Type B pancreatic cell (in vitro differentiated cells): ENCODE measurements around the gene TAF12. TPM values are rescaled to one million over a fixed set of nuclear protein-coding genes. Genes with fewer than 3 reads are reported as not detected.
A peak's percentile ranks its signal among the peaks of the same experiment; 100 is the strongest.

Source experiments
- DNase-seq: peaks from one replicate; pipeline ENCODE4 v3.0.0; 2021; ENCODE audit warnings: mixed read lengths; ENCODE audit not compliant: unreplicated experiment; ENCODE audit errors: extremely low spot score
- H3K27ac Mint-ChIP-seq: 2 replicates; pipeline ENCODE4 v1.8.0; 2021; ENCODE audit warnings: mild to moderate bottlenecking, mixed read lengths
- H3K27me3 Mint-ChIP-seq: 2 replicates; pipeline ENCODE4 v1.8.0; 2021; ENCODE audit warnings: mixed read lengths
- H3K36me3 Mint-ChIP-seq: 2 replicates; pipeline ENCODE4 v1.8.0; 2021; ENCODE audit warnings: mixed read lengths
- H3K4me1 Mint-ChIP-seq: one replicate; pipeline ENCODE4 v1.8.0; 2021; ENCODE audit warnings: mixed read lengths; ENCODE audit not compliant: unreplicated experiment
- H3K4me3 Mint-ChIP-seq: 2 replicates; pipeline ENCODE4 v1.8.0; 2021; ENCODE audit warnings: mild to moderate bottlenecking, mixed read lengths
- H3K9me3 Mint-ChIP-seq: 2 replicates; pipeline ENCODE4 v1.8.0; 2021; ENCODE audit warnings: mixed read lengths
- total RNA-seq: library from RNA; stranded (reverse); gene quantifications from 2 replicates; pipeline ENCODE4 v1.2.1, GENCODE V29; 2021; ENCODE audit warnings: low replicate concordance
- TF ChIP-seq, protein P1 (sequence below): fragments of 200-600 bp; sonication (generic); conservative IDR thresholded peaks from 2 replicates; pipeline ENCODE4 v1.5.0; 2021; ENCODE audit warnings: antibody characterized with exemption, mild to moderate bottlenecking

Gene TAF12
- total RNA-seq, 1 donor from 2014 or later, result 20.8 TPM

GRCh38 chr1:28671254-28671780 is 28.4 kb upstream of the TAF12 start:
- H3K27ac Mint-ChIP-seq, result peak overlapping the region; percentile 71
- H3K27me3 Mint-ChIP-seq, result no peaks in the 10 kb centered on the region
- peaks cover 18% of the 10 kb centered on the region for H3K4me1 Mint-ChIP-seq
- no peaks in the 10 kb centered on the region for H3K9me3 Mint-ChIP-seq
- no peak overlapping the region for H3K4me3 Mint-ChIP-seq
- no peak for DNase-seq
- peaks cover 9% of the 10 kb centered on the region for H3K36me3 Mint-ChIP-seq
- TF ChIP-seq, protein P1, sequence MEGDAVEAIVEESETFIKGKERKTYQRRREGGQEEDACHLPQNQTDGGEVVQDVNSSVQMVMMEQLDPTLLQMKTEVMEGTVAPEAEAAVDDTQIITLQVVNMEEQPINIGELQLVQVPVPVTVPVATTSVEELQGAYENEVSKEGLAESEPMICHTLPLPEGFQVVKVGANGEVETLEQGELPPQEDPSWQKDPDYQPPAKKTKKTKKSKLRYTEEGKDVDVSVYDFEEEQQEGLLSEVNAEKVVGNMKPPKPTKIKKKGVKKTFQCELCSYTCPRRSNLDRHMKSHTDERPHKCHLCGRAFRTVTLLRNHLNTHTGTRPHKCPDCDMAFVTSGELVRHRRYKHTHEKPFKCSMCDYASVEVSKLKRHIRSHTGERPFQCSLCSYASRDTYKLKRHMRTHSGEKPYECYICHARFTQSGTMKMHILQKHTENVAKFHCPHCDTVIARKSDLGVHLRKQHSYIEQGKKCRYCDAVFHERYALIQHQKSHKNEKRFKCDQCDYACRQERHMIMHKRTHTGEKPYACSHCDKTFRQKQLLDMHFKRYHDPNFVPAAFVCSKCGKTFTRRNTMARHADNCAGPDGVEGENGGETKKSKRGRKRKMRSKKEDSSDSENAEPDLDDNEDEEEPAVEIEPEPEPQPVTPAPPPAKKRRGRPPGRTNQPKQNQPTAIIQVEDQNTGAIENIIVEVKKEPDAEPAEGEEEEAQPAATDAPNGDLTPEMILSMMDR, result no peak

DNA sequence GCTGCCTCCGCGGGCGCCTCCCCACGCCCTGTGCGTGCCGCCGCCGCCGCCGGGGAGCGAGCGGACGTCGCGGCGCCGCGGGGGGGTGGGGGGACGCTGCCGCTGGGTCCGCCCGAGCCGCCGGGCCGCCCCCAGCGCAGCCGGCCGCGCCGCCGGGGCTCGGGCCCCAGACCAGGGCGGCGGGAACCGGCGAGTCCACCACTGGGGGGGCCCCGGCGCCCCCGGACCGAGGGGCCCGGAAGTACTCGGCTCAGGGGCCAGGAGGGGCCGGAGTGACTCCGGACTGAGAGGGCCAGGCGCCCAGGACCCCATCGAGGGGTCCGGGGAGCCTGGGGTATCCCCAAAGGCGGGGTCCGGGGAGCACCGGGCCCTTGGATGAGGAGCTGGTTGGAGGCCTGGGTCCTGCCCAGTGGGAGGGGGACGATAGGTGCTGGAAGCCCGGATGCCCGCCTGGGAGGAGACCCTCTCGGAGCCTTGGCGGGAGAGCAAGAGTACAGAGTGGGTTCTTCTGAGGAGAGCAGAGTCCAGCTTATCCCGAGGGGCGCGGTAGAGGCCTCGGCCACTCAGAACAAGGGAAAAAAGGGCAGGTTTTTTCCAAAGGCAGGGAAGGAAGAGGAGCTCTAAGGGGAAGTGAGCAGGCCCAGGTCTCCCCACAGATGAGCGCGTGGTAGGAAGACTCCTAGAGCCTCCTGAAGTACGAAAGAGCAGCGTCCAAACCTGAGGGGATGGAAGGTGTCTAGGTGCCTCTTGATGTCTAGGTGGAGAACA is 26.3 kb upstream of the TAF12 start:
- H3K4me1 Mint-ChIP-seq, result peaks cover 14% of the 10 kb centered on the region
- no peaks in the 10 kb centered on the region for H3K27me3 Mint-ChIP-seq
- peaks cover 4% of the 10 kb centered on the region for H3K36me3 Mint-ChIP-seq
- TF ChIP-seq, protein P1, result no peak
- H3K9me3 Mint-ChIP-seq, result no peaks in the 10 kb centered on the region
- peak; percentile 75 for DNase-seq
- peak overlapping the region; percentile 90 for H3K4me3 Mint-ChIP-seq
- peak overlapping the region; percentile 92 for H3K27ac Mint-ChIP-seq

DNA sequence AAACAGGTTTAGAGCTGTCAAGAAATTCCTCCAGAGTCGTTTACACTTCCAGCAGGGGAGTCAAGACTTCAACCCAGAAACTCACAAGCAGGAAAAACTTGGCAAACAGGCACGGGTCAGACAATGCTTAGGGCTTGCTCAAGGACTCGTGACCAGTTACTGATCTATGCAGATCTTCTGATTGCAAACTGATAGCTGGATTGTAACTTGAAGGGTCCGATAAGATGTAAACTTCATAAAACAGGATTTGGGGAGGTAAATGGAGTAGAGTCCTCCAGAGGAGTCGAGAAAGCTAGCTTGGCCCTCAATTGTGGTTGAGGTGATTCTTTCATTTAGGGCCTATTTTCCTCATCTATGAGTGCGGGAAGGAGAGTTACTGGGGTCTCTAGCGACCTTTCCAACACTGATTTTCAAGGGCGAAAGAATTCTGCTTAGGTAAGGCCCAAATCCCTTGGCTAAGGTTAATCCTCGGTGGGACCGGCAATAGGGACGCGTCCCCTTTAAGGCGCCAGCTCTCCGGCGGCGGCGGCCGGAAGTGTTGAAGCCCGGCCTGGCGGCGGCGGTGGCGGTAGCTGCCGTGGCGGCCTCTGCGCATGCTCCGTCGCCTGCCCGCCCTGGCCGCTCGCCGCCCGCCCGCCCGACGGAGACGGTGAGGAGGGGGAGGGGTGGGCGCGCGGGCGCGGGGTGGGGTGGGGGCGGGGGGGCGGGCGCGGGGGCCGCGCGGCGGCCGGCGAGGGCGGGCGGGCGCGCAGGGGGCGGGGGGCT is 25.5 kb upstream of the TAF12 start, which contains the start of gene GMEB1:
TSS of gene GMEB1 (plus strand) at position 594 of the 765 bp plus-strand sequence. CDS start 14,829 bp downstream, outside the sequence.
- Mint-ChIP-seq H3K27me3 (no peaks in the 10 kb centered on the region), H3K4me3 (peak within 1 kb of the TSS; percentile 94), H3K27ac (peak within 1 kb of the TSS; percentile 100), H3K36me3 (peaks cover 4% of the 10 kb centered on the region), H3K9me3 (no peaks in the 10 kb centered on the region), H3K4me1 (peaks cover 14% of the 10 kb centered on the region)
- peak; percentile 90 for DNase-seq
- TF ChIP-seq, protein P1, result peak; percentile 21

GRCh38 chr1:28666806-28667205 is 23.9 kb upstream of the TAF12 start:
- Mint-ChIP-seq H3K9me3 (no peaks in the 10 kb centered on the region), H3K27me3 (no peaks in the 10 kb centered on the region), H3K4me3 (no peak overlapping the region), H3K27ac (no peak overlapping the region), H3K36me3 (peaks cover 4% of the 10 kb centered on the region), H3K4me1 (peaks cover 14% of the 10 kb centered on the region)
- TF ChIP-seq, protein P1, result no peak
- no peak for DNase-seq

DNA sequence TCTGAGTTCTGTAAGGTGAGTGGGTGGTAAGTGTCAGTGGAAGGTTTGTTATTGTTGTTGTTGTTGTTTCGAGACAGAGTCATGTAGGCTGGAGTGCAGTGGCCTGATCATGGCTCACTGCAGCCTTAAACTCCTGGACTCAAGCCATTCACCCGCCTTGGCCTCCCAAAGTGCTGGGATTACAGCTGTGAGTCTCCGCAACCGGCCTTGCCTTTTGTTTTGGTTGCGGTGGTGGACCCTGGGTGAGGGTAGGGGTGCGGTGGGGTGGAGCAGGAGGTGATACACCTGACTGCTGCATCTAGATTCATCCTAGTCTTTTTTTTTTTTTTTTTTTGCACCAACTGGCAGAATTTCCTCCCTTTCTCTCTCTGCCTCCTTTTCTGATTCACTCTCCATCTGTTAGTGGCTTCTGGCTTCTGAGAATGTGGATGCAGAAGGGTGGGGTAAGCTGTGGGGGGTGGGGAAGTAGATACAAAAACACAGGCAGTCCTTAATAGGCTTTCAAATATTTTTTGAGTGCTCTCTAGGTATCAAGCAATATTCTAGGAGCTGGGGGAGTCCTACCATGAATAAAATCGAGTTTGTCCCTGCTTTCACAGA is 21.1 kb upstream of the TAF12 start:
- no peaks in the 10 kb centered on the region for H3K36me3 Mint-ChIP-seq
- TF ChIP-seq, protein P1, result no peak
- DNase-seq, result no peak
- peak overlapping the region; percentile 42 for H3K27ac Mint-ChIP-seq
- peaks cover 6% of the 10 kb centered on the region for H3K4me1 Mint-ChIP-seq
- H3K27me3 Mint-ChIP-seq, result no peaks in the 10 kb centered on the region
- H3K9me3 Mint-ChIP-seq, result no peaks in the 10 kb centered on the region
- no peak overlapping the region for H3K4me3 Mint-ChIP-seq
